ENCODE measurements around the gene KRT17.

DNA sequence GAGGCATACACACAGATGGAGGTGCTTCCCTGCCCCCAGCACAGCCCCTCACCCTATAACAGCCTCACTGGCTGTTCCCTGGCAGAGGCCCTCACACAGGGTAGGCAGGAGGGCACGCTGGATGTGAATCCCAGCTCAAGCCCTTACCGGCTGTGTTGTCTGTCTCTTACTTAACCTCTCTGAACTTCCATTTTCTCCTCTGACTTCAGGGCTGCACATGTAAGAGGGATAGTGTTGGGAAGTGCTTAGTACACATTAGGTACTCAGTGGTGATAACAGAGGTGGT is 39.7 kb upstream of the KRT17 start:
- no peak for TF ChIP-seq POLR2A (IDR thresholded peaks at IDR 0.05)
- TF ChIP-seq, protein P1, sequence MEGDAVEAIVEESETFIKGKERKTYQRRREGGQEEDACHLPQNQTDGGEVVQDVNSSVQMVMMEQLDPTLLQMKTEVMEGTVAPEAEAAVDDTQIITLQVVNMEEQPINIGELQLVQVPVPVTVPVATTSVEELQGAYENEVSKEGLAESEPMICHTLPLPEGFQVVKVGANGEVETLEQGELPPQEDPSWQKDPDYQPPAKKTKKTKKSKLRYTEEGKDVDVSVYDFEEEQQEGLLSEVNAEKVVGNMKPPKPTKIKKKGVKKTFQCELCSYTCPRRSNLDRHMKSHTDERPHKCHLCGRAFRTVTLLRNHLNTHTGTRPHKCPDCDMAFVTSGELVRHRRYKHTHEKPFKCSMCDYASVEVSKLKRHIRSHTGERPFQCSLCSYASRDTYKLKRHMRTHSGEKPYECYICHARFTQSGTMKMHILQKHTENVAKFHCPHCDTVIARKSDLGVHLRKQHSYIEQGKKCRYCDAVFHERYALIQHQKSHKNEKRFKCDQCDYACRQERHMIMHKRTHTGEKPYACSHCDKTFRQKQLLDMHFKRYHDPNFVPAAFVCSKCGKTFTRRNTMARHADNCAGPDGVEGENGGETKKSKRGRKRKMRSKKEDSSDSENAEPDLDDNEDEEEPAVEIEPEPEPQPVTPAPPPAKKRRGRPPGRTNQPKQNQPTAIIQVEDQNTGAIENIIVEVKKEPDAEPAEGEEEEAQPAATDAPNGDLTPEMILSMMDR (IDR thresholded peaks at IDR 0.05), result no peak
